Measurements from ENCODE around the gene PDCD2L.

- no peak for TF ChIP-seq POLR2A (IDR thresholded peaks at IDR 0.05)
- TF ChIP-seq, protein P1, sequence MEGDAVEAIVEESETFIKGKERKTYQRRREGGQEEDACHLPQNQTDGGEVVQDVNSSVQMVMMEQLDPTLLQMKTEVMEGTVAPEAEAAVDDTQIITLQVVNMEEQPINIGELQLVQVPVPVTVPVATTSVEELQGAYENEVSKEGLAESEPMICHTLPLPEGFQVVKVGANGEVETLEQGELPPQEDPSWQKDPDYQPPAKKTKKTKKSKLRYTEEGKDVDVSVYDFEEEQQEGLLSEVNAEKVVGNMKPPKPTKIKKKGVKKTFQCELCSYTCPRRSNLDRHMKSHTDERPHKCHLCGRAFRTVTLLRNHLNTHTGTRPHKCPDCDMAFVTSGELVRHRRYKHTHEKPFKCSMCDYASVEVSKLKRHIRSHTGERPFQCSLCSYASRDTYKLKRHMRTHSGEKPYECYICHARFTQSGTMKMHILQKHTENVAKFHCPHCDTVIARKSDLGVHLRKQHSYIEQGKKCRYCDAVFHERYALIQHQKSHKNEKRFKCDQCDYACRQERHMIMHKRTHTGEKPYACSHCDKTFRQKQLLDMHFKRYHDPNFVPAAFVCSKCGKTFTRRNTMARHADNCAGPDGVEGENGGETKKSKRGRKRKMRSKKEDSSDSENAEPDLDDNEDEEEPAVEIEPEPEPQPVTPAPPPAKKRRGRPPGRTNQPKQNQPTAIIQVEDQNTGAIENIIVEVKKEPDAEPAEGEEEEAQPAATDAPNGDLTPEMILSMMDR (IDR thresholded peaks at IDR 0.05): no peak
Measured at GRCh38 chr19:34373601-34374288, 30.5 kb upstream of the PDCD2L start.
